Natural killer cell (primary cell): ENCODE data around the gene RXRG. TPM values are rescaled to one million over a fixed set of nuclear protein-coding genes. Genes with fewer than 3 reads are reported as not detected.

ENCODE experiments used
- ATAC-seq, 3 donors: fragments of 150-1000 bp in 2 of 3; fragments of 200-7000 bp in 1 of 3; cut with Tn5 transposase; 1 replicate in 1 of 3; 2 replicates in 2 of 3; pipeline ENCODE4 v1.10.0; 2021; ENCODE audit warnings: mild to moderate bottlenecking in 2 of 3, moderate library complexity in 2 of 3
- DNase-seq, 2 donors: peaks; one replicate each; pipeline versions ENCODE4 v3.0.0 to v3.0.0-alpha.2; 2013 to 2021; ENCODE audit warnings: mixed read lengths in 1 of 2
- H3K27ac ChIP-seq: one replicate; pipeline ENCODE4 v1.5.1; 2013; ENCODE audit warnings: mild to moderate bottlenecking, low read length
- H3K27me3 ChIP-seq: one replicate; pipeline ENCODE4 v1.6.1; 2013; ENCODE audit warnings: low read length; ENCODE audit not compliant: control insufficient read depth, insufficient read depth
- H3K36me3 ChIP-seq: one replicate; pipeline ENCODE4 v1.6.1; 2013; ENCODE audit warnings: low read length; ENCODE audit not compliant: control insufficient read depth, insufficient read depth
- H3K4me1 ChIP-seq: one replicate; pipeline ENCODE4 v1.6.1; 2013; ENCODE audit warnings: low read length; ENCODE audit not compliant: control insufficient read depth, insufficient read depth
- H3K4me3 ChIP-seq: one replicate; pipeline ENCODE4 v1.5.1; 2013; ENCODE audit warnings: low read length
- H3K9me3 ChIP-seq: one replicate; pipeline ENCODE4 v1.6.1; 2013; ENCODE audit warnings: low read length; ENCODE audit not compliant: control insufficient read depth, insufficient read depth
- H3K27ac Mint-ChIP-seq, 2 donors: one replicate each; pipeline ENCODE4 v1.8.0; 2022; ENCODE audit warnings: mild to moderate bottlenecking in 2 of 2, mixed read lengths in 2 of 2, moderate library complexity in 1 of 2
- H3K27me3 Mint-ChIP-seq, 2 donors: one replicate each; pipeline ENCODE4 v1.8.0; 2022; ENCODE audit warnings: low read depth in 2 of 2, mixed read lengths in 2 of 2
- H3K36me3 Mint-ChIP-seq: one replicate; pipeline ENCODE4 v1.8.0; 2022; ENCODE audit warnings: mixed read lengths
- H3K4me1 Mint-ChIP-seq, 2 donors: one replicate each; pipeline ENCODE4 v1.8.0; 2022; ENCODE audit warnings: mixed read lengths in 2 of 2
- H3K4me3 Mint-ChIP-seq: one replicate; pipeline ENCODE4 v1.8.0; 2022; ENCODE audit warnings: mild to moderate bottlenecking, moderate library complexity, mixed read lengths
- H3K9me3 Mint-ChIP-seq, 2 donors: one replicate each; pipeline ENCODE4 v1.8.0; 2022; ENCODE audit warnings: mixed read lengths in 2 of 2
- WGBS: methylation state at CpG from one replicate; pipeline ENCODE4 v1.1.7; 2013; ENCODE audit warnings: missing lambda C conversion rate; ENCODE audit not compliant: insufficient coverage; 5-methylcytosine and 5-hydroxymethylcytosine counted together
- intact Hi-C: fragments of 100-400 bp; cut with micrococcal nuclease; formaldehyde crosslinking; loops from one replicate; pipeline ENCODE4 v1.14.2; 2022
- total RNA-seq, 4 donors: library from RNA; stranded (reverse); fragments of 120-200 nt in 1 of 4; gene quantifications; one replicate each; pipeline versions ENCODE4 v1.2.3 to v1.2.4, GENCODE V29; 2013 to 2022
- TF ChIP-seq, protein P1 (sequence below): fragments of 200-600 bp; IDR thresholded peaks from one replicate; pipeline ENCODE4 v1.8.0; 2022; ENCODE audit warnings: antibody characterized with exemption

The RXRG gene
- not detected for total RNA-seq
- not detected for total RNA-seq (2013)

DNA sequence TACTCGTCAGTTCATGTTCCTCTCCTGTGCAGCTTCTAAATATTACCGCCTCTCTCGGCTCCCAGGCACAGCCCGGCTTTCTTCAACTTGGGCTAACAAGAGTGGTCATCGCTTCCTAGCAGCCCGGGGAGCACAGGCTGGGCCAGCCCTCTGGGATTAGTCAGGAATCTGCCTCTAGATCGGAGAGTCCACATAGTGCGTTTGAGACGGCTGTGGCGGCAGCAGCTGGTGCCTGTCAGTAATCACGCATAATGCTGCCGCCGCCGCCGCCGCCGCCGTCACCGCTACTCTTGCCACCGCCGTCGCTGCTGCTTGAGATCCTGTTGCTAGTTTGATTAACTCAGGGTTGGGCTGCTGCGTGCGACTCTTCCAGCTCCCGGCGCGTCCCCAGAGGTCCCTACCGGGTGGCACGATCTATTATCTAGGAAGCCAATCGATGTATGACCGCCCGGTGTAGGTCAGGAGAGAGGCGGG is at the start of gene RXRG:
RXRG (minus strand) TSS at position 230 of the 474 bp plus-strand sequence. CDS start 233 bp downstream, outside the sequence.
- Mint-ChIP-seq H3K4me1 (no peaks in the 10 kb centered on the region), H3K27me3 (peaks cover 33 to 40% of the 10 kb centered on the region in 2 donors), H3K9me3 (no peaks in the 10 kb centered on the region), H3K27ac (no peak within 1 kb of the TSS), H3K4me3 (no peak within 1 kb of the TSS), H3K36me3 (peaks cover 4% of the 10 kb centered on the region)
- TF ChIP-seq, protein P1, sequence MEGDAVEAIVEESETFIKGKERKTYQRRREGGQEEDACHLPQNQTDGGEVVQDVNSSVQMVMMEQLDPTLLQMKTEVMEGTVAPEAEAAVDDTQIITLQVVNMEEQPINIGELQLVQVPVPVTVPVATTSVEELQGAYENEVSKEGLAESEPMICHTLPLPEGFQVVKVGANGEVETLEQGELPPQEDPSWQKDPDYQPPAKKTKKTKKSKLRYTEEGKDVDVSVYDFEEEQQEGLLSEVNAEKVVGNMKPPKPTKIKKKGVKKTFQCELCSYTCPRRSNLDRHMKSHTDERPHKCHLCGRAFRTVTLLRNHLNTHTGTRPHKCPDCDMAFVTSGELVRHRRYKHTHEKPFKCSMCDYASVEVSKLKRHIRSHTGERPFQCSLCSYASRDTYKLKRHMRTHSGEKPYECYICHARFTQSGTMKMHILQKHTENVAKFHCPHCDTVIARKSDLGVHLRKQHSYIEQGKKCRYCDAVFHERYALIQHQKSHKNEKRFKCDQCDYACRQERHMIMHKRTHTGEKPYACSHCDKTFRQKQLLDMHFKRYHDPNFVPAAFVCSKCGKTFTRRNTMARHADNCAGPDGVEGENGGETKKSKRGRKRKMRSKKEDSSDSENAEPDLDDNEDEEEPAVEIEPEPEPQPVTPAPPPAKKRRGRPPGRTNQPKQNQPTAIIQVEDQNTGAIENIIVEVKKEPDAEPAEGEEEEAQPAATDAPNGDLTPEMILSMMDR = no peak
- no peaks in the 10 kb centered on the region for H3K9me3 ChIP-seq
- H3K27me3 ChIP-seq = peaks cover 35% of the 10 kb centered on the region
- H3K27ac ChIP-seq = no peak within 1 kb of the TSS
- WGBS = 3% methylated on average over 33 of the region's 33 CpGs
- intact Hi-C loops = no loop called here
- DNase-seq = peak in 1 of 2 donors; percentile 13
- H3K4me1 ChIP-seq = peaks cover 7% of the 10 kb centered on the region
- H3K4me3 ChIP-seq = no peak within 1 kb of the TSS
- no peaks in the 10 kb centered on the region for H3K36me3 ChIP-seq
- peak in 1 of 3 donors; percentile 52 for ATAC-seq

DNA sequence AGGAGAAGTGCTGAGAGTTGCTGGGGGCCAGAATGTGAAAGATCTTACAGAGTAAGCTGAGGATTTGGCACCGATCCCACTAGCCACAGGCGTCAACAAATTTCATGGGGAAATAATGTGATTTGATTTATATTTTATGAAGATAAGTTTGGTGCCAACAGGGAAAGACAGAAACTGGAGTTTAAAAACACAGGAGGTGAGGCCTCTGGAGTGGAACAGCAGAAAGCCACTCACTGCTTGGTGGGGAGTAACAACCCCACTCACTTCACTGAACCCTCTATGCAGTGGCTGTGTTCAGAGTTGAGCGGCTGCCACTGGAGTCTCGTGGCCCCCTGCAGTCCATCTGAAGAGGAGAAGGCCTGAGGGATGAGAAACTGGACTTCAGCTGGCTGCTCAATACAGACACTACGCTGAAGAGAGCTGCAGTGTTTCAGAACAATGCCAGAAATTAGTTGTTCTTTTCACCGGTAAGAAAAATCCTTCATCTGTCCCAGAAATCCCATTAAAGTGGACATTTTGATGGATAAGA is 48.0 kb upstream of the RXRG start:
- H3K27me3 Mint-ChIP-seq = peaks cover 8 to 20% of the 10 kb centered on the region in 2 donors

DNA sequence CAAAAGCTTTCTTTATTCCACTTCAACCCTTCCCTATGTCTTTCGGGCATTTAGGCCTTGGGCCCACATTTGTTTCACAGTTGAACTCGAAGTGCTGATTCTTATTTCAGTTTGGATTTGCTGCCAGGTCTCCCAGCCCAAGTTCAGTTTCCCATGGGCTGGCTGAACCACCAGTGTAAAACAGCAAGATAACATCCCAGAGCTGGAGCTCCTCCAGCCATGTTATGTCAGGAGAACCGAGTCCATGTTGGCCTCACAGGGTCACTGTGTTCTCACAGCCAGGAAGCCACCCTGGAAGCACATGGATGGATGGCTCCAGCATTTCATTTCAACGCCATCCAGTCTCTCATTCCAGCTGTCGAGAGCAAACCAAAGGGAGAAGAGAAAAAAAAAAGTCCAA is 45.2 kb upstream of the RXRG start:
- Mint-ChIP-seq H3K4me3 (no peak overlapping the region), H3K4me1 (peaks cover 0 to 5% of the 10 kb centered on the region in 2 donors)
- H3K36me3 ChIP-seq = no peaks in the 10 kb centered on the region

More for the DNA sequence above, 48.0 kb upstream of the RXRG start:
- Histone ChIP-seq H3K4me1 (no peaks in the 10 kb centered on the region), H3K27ac (no peak overlapping the region), H3K9me3 (no peaks in the 10 kb centered on the region), H3K4me3 (no peak overlapping the region), H3K36me3 (no peaks in the 10 kb centered on the region), H3K27me3 (no peaks in the 10 kb centered on the region)
- Mint-ChIP-seq H3K4me3 (no peak overlapping the region), H3K36me3 (no peaks in the 10 kb centered on the region), H3K4me1 (peaks cover 0 to 5% of the 10 kb centered on the region in 2 donors), H3K9me3 (no peaks in the 10 kb centered on the region), H3K27ac (no peak overlapping the region)
- TF ChIP-seq, protein P1 = no peak
- DNase-seq (no peak), ATAC-seq (no peak)
- WGBS = 78% methylated on average over 6 of the region's 6 CpGs
- intact Hi-C loops = no loop called here

More for the DNA sequence above, 45.2 kb upstream of the RXRG start:
- DNase-seq (no peak), ATAC-seq (no peak)
- no peak overlapping the region for H3K27ac ChIP-seq
- H3K27me3 Mint-ChIP-seq = peaks cover 11 to 20% of the 10 kb centered on the region in 2 donors
- no peaks in the 10 kb centered on the region for H3K27me3 ChIP-seq
- TF ChIP-seq, protein P1 = no peak
- H3K4me1 ChIP-seq = no peaks in the 10 kb centered on the region
- 69% methylated on average over 5 of the region's 5 CpGs for WGBS
- no peak overlapping the region for H3K27ac Mint-ChIP-seq
- H3K9me3 ChIP-seq = no peaks in the 10 kb centered on the region
- H3K9me3 Mint-ChIP-seq = no peaks in the 10 kb centered on the region
- intact Hi-C loops = no loop called here
- no peaks in the 10 kb centered on the region for H3K36me3 Mint-ChIP-seq
- H3K4me3 ChIP-seq = no peak overlapping the region
